NCI-H82 (cell line): Measurements from ENCODE around the gene IBA57.

Experiments used
- DNase-seq: peaks from one replicate; lab custom pipeline; 2025; lab: John Stamatoyannopoulos, UW

Gene IBA57

DNA sequence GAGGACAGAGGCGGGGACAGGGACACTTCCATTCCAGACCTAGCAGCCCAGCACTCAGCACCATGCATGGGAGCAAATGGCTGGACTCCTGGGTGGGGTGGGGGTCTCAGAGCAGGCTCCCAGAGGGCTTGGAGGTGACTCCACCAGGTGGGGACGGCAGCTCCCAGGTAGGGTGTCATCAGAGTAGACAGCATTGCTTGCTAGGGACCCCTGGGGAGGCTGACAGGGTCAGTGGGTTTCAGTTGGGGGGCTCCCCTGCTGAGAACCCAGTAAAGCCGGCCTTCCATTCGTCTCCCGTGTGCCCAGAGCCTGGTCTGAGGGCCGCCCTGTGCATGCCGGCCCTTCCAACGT, 20.6 kb upstream of the IBA57 start:
- no peak for DNase-seq

DNA sequence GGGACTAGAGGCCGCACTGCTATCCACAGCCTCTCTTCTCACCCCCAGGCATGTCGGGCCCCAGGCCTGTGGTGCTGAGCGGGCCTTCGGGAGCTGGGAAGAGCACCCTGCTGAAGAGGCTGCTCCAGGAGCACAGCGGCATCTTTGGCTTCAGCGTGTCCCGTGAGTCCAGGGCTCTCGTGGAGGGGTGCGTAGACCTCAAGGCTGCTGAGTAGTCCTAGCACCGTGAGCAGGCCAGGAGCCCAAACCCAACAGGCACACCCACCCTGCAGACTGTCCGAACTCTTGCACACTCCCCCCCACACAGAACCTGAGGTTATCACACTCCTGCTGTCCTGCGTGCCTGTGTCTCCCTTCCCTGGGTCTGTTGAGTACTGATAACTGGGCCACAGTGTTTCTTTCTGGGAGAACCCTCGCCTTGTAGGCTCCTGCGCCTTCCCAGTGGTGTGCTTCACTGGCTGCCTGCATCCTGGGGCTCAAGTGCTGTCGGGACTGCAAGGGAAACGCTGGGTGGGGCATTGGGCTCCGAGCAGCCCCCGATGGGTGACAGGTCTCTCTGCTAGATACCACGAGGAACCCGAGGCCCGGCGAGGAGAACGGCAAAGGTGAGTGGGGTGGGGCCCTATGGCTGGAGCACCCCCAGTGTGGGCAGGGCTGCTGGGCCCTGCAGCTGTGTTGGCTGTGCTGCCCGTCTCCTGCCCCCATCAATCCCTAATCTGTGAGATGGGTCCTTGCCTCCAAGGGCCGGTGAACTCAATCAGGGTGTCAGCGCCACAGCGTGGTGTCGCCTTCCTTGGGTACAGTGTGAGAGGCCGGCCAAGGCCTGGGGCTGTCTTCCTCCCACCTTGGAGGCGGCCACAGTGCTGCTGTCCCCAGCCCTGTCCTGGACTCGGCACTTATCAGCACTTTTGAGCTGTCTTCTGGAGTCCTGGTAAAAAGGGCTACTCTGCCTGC, 19.9 kb upstream of the IBA57 start:
- DNase-seq = no peak

GRCh38 chr1:228146417-228147150, 19.0 kb upstream of the IBA57 start:
- DNase-seq = no peak

DNA sequence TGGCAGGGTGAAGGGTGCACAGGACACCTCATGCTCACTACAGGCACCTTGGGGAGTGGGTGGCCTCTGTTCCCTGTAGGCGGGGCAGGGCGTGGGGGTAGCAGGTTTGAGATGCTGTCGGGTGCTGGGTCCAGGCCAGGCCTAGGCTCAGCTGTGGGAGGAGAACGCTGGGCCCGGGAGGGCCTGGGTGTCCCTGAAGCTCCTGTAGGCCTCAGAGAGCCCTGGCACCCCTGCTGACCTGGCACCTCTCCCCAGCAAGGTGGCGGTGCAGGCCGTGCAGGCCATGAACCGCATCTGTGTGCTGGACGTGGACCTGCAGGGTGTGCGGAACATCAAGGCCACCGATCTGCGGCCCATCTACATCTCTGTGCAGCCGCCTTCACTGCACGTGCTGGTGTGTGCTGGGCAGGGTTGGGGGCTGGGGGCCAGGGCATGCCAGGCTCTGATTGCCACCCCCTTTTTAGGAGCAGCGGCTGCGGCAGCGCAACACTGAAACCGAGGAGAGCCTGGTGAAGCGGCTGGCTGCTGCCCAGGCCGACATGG, 18.4 kb upstream of the IBA57 start:
- no peak for DNase-seq

DNA sequence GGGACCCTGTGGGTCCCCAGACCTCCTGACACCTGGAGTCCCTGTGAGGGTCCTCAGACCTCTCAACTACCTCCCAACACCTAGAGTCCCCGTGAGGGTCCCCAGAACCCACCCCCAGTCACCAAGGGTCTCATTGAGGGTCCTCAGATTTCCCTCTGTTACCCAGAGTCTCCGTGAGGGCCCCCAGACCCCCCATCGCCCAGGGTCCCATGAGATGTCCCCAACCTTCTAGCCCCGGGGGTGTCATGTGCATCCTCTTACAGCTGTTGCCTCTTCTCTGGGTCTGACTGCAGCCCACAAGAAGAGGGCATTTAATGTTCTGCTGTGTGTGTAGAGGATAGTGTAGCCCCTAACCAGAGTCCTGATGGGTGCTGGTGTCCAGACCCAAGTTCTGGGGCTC, 17.8 kb upstream of the IBA57 start:
- DNase-seq = no peak

DNA sequence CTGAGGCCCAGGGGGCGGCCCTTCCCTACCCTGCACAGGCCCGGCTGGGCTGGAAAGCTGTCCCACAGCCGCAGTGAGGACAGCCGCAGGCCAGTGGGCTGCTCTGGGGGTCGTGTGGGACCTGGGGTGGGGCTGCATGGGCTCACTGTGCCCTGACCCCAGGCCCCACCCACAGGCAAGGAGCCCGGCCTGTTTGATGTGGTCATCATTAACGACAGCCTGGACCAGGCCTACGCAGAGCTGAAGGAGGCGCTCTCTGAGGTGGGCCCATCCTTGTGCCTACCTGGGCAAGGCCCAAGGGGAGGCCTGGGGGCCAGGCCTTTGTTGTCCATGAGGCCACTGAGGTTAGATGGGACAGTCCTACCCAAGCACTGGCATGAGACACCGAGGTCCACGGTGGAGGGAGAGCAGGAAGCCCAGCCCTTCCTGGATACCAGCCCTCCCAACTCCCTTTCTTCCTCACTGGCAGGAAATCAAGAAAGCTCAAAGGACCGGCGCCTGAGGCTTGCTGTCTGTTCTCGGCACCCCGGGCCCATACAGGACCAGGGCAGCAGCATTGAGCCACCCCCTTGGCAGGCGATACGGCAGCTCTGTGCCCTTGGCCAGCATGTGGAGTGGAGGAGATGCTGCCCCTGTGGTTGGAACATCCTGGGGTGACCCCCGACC, 17.3 kb upstream of the IBA57 start:
- DNase-seq = no peak

GRCh38 chr1:228148935-228149405, 16.6 kb upstream of the IBA57 start:
- DNase-seq = no peak

DNA sequence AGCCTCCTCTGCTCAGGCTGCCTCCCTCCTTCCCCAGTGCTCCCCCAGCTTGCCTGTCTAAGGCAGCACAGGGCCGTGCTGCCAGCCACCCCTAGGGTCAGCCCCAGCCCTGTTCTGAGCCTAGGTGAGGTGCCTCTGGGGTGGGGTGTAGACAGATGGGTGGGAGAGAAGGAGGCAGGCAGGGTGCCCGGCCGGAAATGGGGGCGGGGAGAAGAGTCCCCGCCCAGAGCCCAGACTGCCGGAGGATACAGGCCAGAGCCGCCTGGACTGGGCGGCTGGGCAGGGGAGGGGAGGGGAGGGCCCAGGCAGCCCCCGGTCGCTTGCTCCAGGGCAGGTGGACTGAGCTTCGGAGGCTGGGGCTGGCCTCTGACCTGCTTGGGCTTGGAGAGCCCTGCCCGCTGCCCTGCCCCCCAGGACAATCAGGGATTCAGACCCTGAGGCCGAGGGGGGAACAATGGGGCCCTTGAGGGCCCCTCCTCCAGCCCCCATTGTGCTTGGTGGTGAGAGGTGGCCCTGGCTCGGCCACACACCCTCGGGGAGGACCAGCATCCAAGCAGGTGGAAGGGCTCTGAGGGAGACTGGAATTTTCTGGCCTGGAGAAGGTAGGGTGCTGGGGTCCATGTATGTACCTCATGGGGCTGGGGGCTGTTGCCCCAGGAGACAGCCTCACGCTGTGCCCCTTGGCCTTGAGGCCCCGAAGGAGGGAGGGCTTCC, 16.0 kb upstream of the IBA57 start, which contains the start of gene GJC2:
GJC2 (plus strand) TSS at position 525 of the 714 bp plus-strand sequence. CDS start 7,829 bp downstream, outside the sequence.
- peak; percentile 93 for DNase-seq

- DNase-seq = peak; percentile 50
Observed at GRCh38 chr1:228150120-228150460, 15.5 kb upstream of the IBA57 start.

- no peak for DNase-seq
Observed at GRCh38 chr1:228150461-228151179, 15.0 kb upstream of the IBA57 start.

DNA sequence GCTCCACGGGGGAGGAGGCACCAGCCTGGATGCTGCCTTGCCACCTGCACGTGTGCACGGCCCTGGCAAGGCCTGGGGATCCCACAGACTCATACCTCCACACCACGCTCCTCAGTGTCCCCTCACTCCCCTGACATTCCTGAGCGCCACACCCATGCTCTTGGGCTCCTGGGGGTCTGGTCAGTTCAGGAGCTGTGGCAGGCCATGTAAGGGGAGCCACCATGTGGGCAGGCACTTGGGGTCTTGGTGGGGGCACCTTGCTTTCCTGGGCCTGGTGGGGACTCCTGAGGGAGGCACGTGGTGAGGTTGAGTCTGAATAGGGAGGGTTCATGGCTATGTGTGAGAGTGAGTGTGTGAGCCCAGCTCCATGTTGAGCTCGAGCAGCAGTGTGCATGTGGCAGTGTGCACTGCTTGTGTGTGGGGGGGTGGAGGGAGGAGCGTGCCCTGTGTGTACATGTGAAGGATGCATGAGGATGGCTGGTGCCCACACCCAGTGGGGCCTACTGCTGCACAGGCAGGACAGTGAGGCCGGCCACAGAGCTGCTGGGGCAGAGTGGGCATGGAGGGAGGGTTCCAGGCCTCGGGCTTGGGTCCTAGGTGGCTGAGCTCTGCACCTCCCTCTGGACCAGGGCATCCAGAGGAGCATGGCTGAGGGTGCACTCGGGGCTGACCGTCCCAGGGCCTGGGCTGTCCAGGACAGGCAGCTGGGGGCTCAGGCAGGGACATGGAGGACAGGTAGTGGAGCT, 14.3 kb upstream of the IBA57 start:
- no peak for DNase-seq

DNA sequence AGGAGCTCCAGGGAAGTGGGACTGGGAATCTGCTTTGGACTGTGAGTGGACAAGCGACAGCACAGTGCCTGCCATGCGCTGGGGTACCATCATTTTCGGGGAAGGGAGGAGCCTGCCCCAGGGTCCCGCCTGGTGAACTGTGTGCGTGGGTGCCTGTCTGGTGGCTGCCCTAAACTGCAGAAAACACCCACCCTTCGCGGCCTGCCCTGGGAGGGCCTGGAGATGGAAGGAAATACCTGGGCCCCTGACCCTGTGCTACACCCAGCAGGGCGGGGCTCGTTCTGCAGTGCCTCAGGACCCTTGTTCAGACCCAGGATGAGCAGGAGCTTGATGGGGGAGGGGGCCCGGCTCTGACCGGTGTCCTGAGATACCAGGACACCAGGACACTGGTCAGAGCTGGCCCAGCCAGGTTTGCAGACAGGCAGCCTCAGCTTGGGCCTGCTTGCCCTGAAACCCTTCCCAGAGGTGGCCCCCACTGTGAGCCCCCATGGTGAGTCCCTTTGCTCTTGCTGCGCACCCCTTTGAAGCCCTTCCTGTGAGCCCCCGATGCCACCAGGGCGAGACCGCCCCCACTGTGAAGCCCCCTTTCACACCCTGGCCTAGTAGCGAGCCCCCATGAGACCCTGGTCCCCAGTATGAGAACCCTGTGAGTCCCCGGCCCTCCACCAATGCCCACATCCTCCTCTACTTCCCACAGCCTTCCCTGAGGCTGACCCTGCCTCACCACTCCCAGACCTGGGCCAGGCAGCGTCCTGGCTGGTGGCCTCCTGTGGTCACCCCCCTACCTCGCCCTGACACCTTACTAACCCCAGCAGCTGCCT, 13.3 kb upstream of the IBA57 start:
- no peak for DNase-seq

- no peak for DNase-seq
Observed at GRCh38 chr1:228152918-228153258, 12.7 kb upstream of the IBA57 start.

GRCh38 chr1:228154021-228154669, 11.5 kb upstream of the IBA57 start:
- peak; percentile 71 for DNase-seq

DNA sequence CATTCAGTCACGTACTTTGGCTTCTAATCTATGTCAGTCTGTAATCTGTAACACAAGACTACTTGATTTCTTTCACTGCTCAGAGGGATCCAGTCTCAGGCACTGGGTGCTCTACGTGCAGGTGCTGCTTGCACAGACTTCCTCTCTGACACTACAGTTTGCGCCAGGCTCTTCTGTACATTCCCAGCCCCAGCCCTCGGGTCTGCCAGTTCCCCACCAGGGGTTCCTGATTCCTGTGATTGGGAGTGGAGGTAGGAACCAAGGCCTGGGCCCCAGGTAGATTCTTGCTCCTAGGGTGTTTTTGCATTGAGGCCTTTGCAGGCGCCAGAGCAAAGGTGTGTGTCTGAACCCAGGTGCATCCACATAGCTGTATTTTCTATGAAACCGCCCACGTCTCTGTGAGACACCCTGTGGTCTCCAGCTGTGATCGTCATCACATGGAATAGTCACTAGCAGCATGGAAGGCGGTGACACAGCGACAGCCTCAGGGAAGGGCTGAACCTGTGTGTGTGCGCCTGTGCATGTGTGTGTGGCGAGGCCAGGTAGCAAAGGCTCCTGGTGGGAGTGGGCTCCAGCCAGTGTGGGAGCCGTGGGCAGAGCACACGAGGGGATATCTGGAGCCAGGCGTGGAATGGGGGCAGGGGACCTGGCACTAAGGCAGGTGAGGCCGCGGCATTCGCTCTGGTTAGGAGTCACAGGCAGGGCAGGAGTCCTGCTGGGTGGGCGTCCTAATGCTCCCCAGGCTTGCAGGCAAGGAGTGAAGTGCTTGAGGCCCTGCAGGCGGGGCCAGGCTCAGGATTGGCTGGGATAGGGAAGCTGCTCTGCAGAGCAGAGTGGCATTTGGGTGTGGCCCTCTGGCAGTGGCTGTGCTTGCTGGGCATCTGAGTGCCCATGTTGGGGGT, 10.7 kb upstream of the IBA57 start:
- no peak for DNase-seq

DNA sequence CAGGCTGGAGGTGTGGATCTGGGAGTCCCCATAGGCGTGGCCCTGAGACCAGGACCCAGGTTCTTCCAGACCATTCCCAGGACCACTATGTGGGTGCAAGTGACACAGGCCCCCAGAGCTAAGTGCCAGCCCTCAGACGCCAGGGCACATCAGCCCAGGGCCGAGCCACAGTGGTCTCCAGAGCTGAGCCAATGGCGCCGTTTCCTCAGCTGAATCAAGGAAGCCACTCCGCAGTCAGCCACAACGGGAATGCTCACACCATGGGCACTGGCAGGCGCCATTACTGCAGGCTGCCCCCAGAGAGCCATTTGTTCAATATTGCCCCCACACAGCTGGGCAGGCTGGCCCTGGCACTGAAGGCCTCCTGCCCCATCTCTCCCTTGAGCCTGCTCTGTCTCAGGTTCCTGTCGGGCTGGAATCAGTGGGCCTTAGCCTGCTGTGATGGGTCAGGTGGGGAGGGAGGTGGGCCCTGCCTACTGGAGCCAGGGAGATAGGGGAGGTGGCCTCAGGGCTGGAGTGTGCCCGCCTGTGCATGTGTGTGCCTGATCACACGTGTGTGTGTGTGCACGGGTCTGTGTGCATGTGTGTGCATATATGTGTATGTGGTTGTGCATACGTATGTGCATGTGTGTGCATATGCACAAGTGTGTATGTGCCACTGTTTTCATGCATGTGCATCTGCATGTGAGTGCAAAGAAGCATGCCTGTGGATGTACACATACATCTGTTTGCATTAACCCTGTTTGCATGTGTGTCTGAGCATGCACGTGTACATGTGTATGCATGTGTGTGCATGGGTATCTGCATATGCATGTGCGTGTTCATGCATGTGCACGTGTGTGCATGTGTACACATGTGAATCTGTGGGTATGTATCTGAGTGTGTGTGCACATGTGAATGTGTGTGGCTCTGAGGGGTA, 9.7 kb upstream of the IBA57 start:
- no peak for DNase-seq

DNA sequence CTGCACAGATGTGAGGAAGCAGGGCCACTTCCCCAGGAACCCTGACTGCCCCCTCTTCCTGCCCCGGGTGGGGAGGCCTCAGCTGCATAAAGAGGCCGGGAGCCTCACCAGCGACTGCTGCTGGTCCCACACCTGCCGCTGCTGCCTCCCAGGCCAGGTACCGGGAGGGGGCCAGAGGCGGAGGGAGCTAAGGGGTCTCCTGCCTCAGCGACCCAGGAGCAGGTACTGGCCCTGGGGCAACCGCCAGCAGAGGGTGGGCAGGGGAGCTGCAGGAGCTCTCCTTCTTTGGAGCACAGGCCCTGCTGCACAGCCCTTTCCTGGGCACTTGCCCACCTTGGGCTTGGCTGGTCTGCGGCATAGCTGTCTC, 9.1 kb upstream of the IBA57 start:
- DNase-seq = no peak
